Measurements from ENCODE around the gene DOCK2. TPM values are rescaled to one million over a fixed set of nuclear protein-coding genes. Genes with fewer than 3 reads are reported as not detected.

Gene DOCK2
- total and polyA plus RNA-seq, 2 of the 8 experiments (the other 6 are each of a cell fraction or from before 2014, with no cell fraction given), result 3.9 to 5.7 TPM

DNA sequence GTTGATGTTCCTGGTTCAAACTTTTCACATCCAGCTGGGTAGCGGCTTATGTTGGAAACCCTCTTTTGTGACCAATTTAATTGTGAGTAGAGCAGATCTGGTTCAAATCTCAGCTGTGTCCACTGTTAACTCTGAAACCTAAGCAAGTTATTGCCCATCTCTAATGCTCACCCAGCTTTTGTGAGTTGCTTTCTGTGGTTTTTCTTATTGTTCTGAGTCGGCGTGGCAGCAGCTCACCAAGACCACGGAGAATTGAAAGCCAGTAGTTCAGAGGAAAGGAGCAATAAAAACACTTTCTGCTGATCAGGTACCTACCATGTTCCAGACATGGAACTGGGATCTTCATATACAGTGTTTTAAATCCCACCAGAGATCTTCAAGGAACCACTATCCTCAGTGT lies 114.4 kb downstream of the DOCK2 start:
- Histone ChIP-seq H3K27me3 (replicated peaks in 1 of 4; ENCODE audit: control insufficient read depth in 3 of 4, extremely low read depth in 1 of 4, insufficient read depth in 3 of 4, low read length in 3 of 4) (no peaks in the 10 kb centered on the region), H2BK120ac (replicated peaks; ENCODE audit: low read depth, low read length) (no peak overlapping the region), H3K4me2 (ENCODE audit: insufficient read depth in 1 of 2, low read depth in 2 of 2, low read length in 2 of 2) (no peak overlapping the region), H2BK12ac (ENCODE audit: low read depth, low read length) (no peak overlapping the region), H2BK20ac (ENCODE audit: low read length) (no peak overlapping the region), H3K14ac (ENCODE audit: insufficient read length) (no peak overlapping the region), H3K9ac (replicated peaks in 1 of 4; ENCODE audit: extremely low read depth in 1 of 4, low read depth in 3 of 4, low read length in 3 of 4) (no peak overlapping the region), H4K5ac (ENCODE audit: insufficient read length, low read depth, low read length) (no peak overlapping the region), H3K79me2 (ENCODE audit: control insufficient read depth in 1 of 2, insufficient read depth in 2 of 2, low read length in 2 of 2) (no peaks in the 10 kb centered on the region), H3K56ac (replicated peaks; ENCODE audit: insufficient read length, low read depth, low read length) (no peak overlapping the region), H2BK5ac (ENCODE audit: low read depth, low read length) (no peak overlapping the region), H3K23ac (ENCODE audit: insufficient read length) (no peak overlapping the region), H2BK15ac (ENCODE audit: low read length) (no peak overlapping the region), H4K91ac (replicated peaks; ENCODE audit: insufficient read length, low read length) (no peak overlapping the region), H2AK5ac (ENCODE audit: low read depth, low read length) (no peak overlapping the region), H3K4me3 (ENCODE audit: extremely low read depth in 1 of 4, insufficient read depth in 2 of 4, low read depth in 3 of 4, low read length in 4 of 4) (no peak overlapping the region), H3K36me3 (ENCODE audit: control insufficient read depth in 2 of 4, insufficient read depth in 4 of 4, low read length in 3 of 4) (no peaks in the 10 kb centered on the region), H3K18ac (ENCODE audit: extremely low read depth, low read length) (no peak overlapping the region), H3K9me3 (ENCODE audit: insufficient read depth in 2 of 2, low read depth in 1 of 2, low read length in 1 of 2) (no peaks in the 10 kb centered on the region), H3K27ac (ENCODE audit: low read depth, low read length) (no peak overlapping the region), H3K23me2 (ENCODE audit: low read depth, low read length) (no peaks in the 10 kb centered on the region), H4K8ac (ENCODE audit: extremely low read depth, insufficient read depth, low read length) (no peak overlapping the region), H3K4ac (replicated peaks; ENCODE audit: insufficient read length, low read depth, low read length) (no peak overlapping the region), H4K20me1 (replicated peaks in 1 of 2; ENCODE audit: control insufficient read depth in 1 of 2, insufficient read depth in 2 of 2, low read length in 2 of 2) (peaks cover 0 to 2% of the 10 kb centered on the region in 2 experiments), H3K79me1 (ENCODE audit: low read depth, low read length) (no peaks in the 10 kb centered on the region), H3K4me1 (replicated peaks in 1 of 4; ENCODE audit: control insufficient read depth in 3 of 4, insufficient read depth in 4 of 4, low read length in 3 of 4) (peaks cover 0 to 4% (median 3%) of the 10 kb centered on the region in 4 experiments; a peak in 5 of 7 replicates), H2AFZ (ENCODE audit: low read length) (no peak overlapping the region)
- 91% methylated on average over 4 of the region's 4 CpGs; no CpG with 5 or more reads in 1 of the 2 experiments for WGBS, 2 experiments (ENCODE audit: extremely low coverage in 1 of 2, insufficient coverage in 1 of 2, insufficient read length in 1 of 2, insufficient replicate concordance in 2 of 2, low coverage in 1 of 2, low lambda C conversion rate in 2 of 2, missing lambda C conversion rate in 1 of 2)
- DNase-seq (ENCODE audit: low read depth in 1 of 2, low spot score in 2 of 2) (no peak), FAIRE-seq (no peak)
- CTCF ChIA-PET (ENCODE audit: partially characterized antibody), result interaction anchor here (1.1 kb wide), 1 partner anchor 214 kb away, joined by 3 read pairs; no protein-coding TSS in a partner anchor
- POLR2A ChIA-PET (ENCODE audit: partially characterized antibody), result no interaction called here
- TF ChIP-seq BACH1 (IDR thresholded peaks at IDR 0.05; ENCODE audit: low read length) (no peak), JUND (IDR thresholded peaks at IDR 0.05; ENCODE audit: low read length) (no peak), RBBP5 (IDR thresholded peaks at IDR 0.05; ENCODE audit: borderline replicate concordance, low read depth, low read length) (no peak), PHF8 (conservative IDR thresholded peaks at IDR 0.05; ENCODE audit: low read depth, low read length) (no peak), NANOG (IDR thresholded peaks at IDR 0.05; ENCODE audit: insufficient read depth, low read depth, low read length, poor library complexity, severe bottlenecking) (no peak), CREB1 (IDR thresholded peaks at IDR 0.05) (no peak), RFX5 (IDR thresholded peaks at IDR 0.05; ENCODE audit: borderline replicate concordance, low read depth, low read length) (no peak), POLR2AphosphoS5 (IDR thresholded peaks at IDR 0.05; ENCODE audit: low read depth, low read length) (no peak), TEAD4 (IDR thresholded peaks at IDR 0.05; ENCODE audit: low read depth, low read length) (no peak), EZH2 (IDR thresholded peaks at IDR 0.05; ENCODE audit: low read depth, low read length, severe bottlenecking) (no peak), YY1 (IDR thresholded peaks at IDR 0.05; ENCODE audit: low read depth, low read length) (no peak)
- TF ChIP-seq, protein P1, sequence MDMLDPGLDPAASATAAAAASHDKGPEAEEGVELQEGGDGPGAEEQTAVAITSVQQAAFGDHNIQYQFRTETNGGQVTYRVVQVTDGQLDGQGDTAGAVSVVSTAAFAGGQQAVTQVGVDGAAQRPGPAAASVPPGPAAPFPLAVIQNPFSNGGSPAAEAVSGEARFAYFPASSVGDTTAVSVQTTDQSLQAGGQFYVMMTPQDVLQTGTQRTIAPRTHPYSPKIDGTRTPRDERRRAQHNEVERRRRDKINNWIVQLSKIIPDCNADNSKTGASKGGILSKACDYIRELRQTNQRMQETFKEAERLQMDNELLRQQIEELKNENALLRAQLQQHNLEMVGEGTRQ (IDR thresholded peaks at IDR 0.05; ENCODE audit: low read length), result no peak
- TF ChIP-seq, protein P2, sequence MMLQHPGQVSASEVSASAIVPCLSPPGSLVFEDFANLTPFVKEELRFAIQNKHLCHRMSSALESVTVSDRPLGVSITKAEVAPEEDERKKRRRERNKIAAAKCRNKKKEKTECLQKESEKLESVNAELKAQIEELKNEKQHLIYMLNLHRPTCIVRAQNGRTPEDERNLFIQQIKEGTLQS (IDR thresholded peaks at IDR 0.05; ENCODE audit: insufficient read depth, low read depth, low read length), result no peak
